ENCODE measurements around the gene IL17RE.
A peak's percentile ranks its signal among the peaks of the same experiment; 100 is the strongest.
"Not testable (repeated sequence)": the region's sequence is repeated elsewhere in the genome, so short reads cannot be mapped to it uniquely, and the experiment has no call there.

IL17RE gene

DNA sequence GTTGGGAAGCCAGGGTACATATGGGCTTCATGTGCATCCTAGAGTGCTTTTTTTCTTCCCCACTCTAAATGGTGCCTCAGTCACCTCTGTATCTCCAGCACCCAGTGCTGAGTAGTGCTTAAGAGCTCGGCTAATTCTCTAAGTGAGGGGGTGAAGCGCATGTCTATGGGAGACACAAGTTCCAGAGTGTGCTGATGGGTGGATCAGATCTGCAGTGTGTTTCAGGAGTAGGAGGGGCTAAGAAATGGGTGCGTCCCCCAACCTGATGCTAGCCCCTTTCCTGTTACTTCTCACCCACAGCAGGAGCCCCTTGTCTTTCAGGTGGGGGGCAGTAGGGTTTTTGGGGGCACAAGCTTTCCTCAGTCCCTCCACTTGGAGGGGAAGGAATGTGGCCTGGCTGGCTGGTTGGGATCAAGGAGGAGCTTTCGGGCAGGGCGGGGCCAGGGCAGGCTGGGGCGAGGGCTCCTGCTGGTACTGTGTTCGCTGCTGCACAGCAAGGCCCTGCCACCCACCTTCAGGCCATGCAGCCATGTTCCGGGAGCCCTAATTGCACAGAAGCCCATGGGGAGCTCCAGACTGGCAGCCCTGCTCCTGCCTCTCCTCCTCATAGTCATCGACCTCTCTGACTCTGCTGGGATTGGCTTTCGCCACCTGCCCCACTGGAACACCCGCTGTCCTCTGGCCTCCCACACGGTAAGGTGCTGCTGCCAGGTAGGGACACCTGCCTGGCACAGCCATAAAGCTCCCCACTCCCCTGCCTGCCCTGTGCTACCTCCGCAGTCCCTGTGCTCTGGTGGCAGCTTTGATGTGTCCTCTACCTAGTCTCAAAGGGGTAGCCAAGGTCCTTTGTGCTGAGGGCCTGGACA, at the start of gene IL17RE:
TSS of gene IL17RE (plus strand) at position 477 of the 866 bp plus-strand sequence. CDS start at position 562, 85 bp downstream.
- Histone ChIP-seq H3K4me3 (ENCODE audit: low read length) (no peak within 1 kb of the TSS), H3K27me3 (ENCODE audit: insufficient read depth, low read length) (no peaks in the 10 kb centered on the region), H3K4me1 (ENCODE audit: insufficient read depth, low read length) (no peaks in the 10 kb centered on the region), H2AFZ (ENCODE audit: low read depth, low read length) (no peak within 1 kb of the TSS), H3K36me3 (ENCODE audit: insufficient read depth, low read length) (no peaks in the 10 kb centered on the region), H3K9me3 (ENCODE audit: low read length) (no peaks in the 10 kb centered on the region)

- not testable (repeated sequence) for H3K27me3 ChIP-seq (ENCODE audit: insufficient read depth, low read length); H3K4me3 ChIP-seq (ENCODE audit: low read length); H3K9me3 ChIP-seq (ENCODE audit: low read length)
Measured at GRCh38 chr3:9854291-9854940, 48.2 kb upstream of the IL17RE start.

GRCh38 chr3:9855594-9855993, 47.1 kb upstream of the IL17RE start:
- Histone ChIP-seq H3K4me3 (ENCODE audit: low read length) (no peak overlapping the region), H3K4me1 (ENCODE audit: insufficient read depth, low read length) (no peaks in the 10 kb centered on the region), H3K9me3 (ENCODE audit: low read length) (peaks cover 3% of the 10 kb centered on the region), H3K27me3 (ENCODE audit: insufficient read depth, low read length) (peaks cover 3% of the 10 kb centered on the region), H3K36me3 (ENCODE audit: insufficient read depth, low read length) (no peaks in the 10 kb centered on the region), H2AFZ (ENCODE audit: low read depth, low read length) (no peak overlapping the region)

More at GRCh38 chr3:9854291-9854940, 48.2 kb upstream of the IL17RE start:
- H3K36me3 ChIP-seq (ENCODE audit: insufficient read depth, low read length); H3K4me1 ChIP-seq (ENCODE audit: insufficient read depth, low read length); H2AFZ ChIP-seq (ENCODE audit: low read depth, low read length): not testable (repeated sequence)

DNA sequence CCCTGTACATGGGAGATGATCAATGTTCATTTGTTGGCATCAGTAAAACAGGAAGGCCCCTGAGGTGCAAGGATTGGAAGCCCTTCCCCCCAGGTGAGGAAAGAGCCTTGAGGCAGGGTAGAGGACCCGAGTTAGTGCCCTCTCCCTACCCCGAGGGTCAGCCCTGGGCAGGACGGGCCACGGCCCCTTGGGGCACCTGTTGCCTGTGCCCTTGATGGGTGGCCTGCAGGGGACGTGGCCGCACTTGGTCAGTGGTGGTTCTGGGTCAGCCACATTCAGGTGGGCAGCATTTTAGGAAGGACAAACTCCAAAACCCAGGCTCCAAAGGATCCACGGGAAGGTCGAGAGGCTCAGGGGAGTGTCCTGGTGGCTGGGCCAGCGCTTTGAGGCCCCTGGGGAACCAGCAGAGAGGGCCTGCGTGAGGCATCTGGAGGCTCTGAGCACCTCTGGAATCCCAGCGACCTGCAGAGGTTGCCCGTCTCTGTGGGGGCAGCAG, 43.1 kb upstream of the IL17RE start:
- Histone ChIP-seq H3K27me3 (ENCODE audit: insufficient read depth, low read length) (peaks cover 5% of the 10 kb centered on the region), H2AFZ (ENCODE audit: low read depth, low read length) (no peak overlapping the region), H3K4me1 (ENCODE audit: insufficient read depth, low read length) (peaks cover 5% of the 10 kb centered on the region), H3K4me3 (ENCODE audit: low read length) (no peak overlapping the region), H3K9me3 (ENCODE audit: low read length) (peaks cover 3% of the 10 kb centered on the region), H3K36me3 (ENCODE audit: insufficient read depth, low read length) (no peaks in the 10 kb centered on the region)

DNA sequence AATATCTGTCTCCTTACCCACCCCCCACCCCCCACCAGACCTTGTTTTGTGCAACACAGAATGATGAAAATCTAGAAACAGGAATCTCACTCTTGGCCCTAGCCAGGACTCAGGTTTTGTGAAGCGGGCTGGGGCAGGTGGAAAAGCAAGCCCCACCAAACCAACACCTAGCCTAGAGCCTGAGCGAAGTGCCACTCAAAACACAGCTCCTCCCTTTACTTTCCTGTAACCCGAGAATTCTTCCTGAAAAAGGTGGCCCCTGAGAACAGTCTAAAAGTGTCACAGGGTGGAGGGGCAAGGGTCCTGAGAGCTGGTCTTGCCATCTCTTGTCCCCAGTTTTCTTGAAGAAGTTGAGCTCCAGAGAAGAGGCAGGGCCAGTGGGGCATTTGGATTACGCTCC, 41.4 kb upstream of the IL17RE start:
- no peak overlapping the region for H3K4me3 ChIP-seq (ENCODE audit: low read length)
- peaks cover 5% of the 10 kb centered on the region for H3K4me1 ChIP-seq (ENCODE audit: insufficient read depth, low read length)
- H3K27me3 ChIP-seq (ENCODE audit: insufficient read depth, low read length), result peaks cover 5% of the 10 kb centered on the region
- H3K9me3 ChIP-seq (ENCODE audit: low read length), result peaks cover 3% of the 10 kb centered on the region
- no peak overlapping the region for H2AFZ ChIP-seq (ENCODE audit: low read depth, low read length)
- no peaks in the 10 kb centered on the region for H3K36me3 ChIP-seq (ENCODE audit: insufficient read depth, low read length)

DNA sequence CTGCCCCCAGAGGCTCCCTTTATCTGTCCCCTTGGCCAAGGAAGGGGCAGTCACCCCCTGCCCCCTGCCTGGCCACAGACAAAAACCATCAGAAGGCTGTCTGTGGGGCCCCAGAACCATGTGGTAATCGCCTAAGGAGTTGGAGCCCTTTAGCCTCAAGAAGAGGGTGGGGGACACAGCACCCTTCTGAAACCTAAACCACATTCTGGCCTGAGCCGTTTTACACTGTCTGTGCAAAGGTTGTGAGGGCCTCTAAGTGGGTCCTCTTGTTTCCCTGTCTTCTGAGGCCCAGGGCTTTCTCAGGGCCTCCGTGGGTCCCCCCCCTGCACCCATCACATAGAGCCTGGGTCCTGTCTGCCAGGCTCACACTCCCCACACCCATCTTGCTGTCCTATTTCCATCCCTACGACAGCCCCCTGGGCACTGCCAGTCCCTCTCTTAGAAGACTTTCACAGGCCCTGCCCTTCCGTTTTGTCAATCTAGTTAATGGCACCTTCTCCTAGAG, 41.0 kb upstream of the IL17RE start:
- peaks cover 5% of the 10 kb centered on the region for H3K4me1 ChIP-seq (ENCODE audit: insufficient read depth, low read length)
- no peak overlapping the region for H3K4me3 ChIP-seq (ENCODE audit: low read length)

GRCh38 chr3:9862391-9863057, 40.1 kb upstream of the IL17RE start:
- H2AFZ ChIP-seq (ENCODE audit: low read depth, low read length), result no peak overlapping the region
- no peaks in the 10 kb centered on the region for H3K36me3 ChIP-seq (ENCODE audit: insufficient read depth, low read length)
- H3K9me3 ChIP-seq (ENCODE audit: low read length), result peaks cover 3% of the 10 kb centered on the region
- H3K4me1 ChIP-seq (ENCODE audit: insufficient read depth, low read length), result peaks cover 5% of the 10 kb centered on the region
- peaks cover 8% of the 10 kb centered on the region for H3K27me3 ChIP-seq (ENCODE audit: insufficient read depth, low read length)
- no peak overlapping the region for H3K4me3 ChIP-seq (ENCODE audit: low read length)

More for the DNA sequence above, 41.0 kb upstream of the IL17RE start:
- H3K9me3 ChIP-seq (ENCODE audit: low read length), result peaks cover 3% of the 10 kb centered on the region
- peaks cover 6% of the 10 kb centered on the region for H3K27me3 ChIP-seq (ENCODE audit: insufficient read depth, low read length)
- H3K36me3 ChIP-seq (ENCODE audit: insufficient read depth, low read length), result no peaks in the 10 kb centered on the region
- H2AFZ ChIP-seq (ENCODE audit: low read depth, low read length), result no peak overlapping the region

GRCh38 chr3:9863058-9863772, 39.4 kb upstream of the IL17RE start:
- H3K4me3 ChIP-seq (ENCODE audit: low read length), result no peak overlapping the region

GRCh38 chr3:9864200-9864927, 38.3 kb upstream of the IL17RE start:
- Histone ChIP-seq H3K9me3 (ENCODE audit: low read length) (peaks cover 3% of the 10 kb centered on the region), H3K36me3 (ENCODE audit: insufficient read depth, low read length) (no peaks in the 10 kb centered on the region), H3K4me3 (ENCODE audit: low read length) (no peak overlapping the region), H3K27me3 (ENCODE audit: insufficient read depth, low read length) (peaks cover 8% of the 10 kb centered on the region), H2AFZ (ENCODE audit: low read depth, low read length) (peak overlapping the region; percentile 17), H3K4me1 (ENCODE audit: insufficient read depth, low read length) (peaks cover 5% of the 10 kb centered on the region)

More at GRCh38 chr3:9863058-9863772, 39.4 kb upstream of the IL17RE start:
- Histone ChIP-seq H3K4me1 (ENCODE audit: insufficient read depth, low read length) (peaks cover 5% of the 10 kb centered on the region), H3K36me3 (ENCODE audit: insufficient read depth, low read length) (no peaks in the 10 kb centered on the region), H3K9me3 (ENCODE audit: low read length) (peaks cover 3% of the 10 kb centered on the region), H2AFZ (ENCODE audit: low read depth, low read length) (no peak overlapping the region), H3K27me3 (ENCODE audit: insufficient read depth, low read length) (peaks cover 8% of the 10 kb centered on the region)

GRCh38 chr3:9865125-9865637, 37.5 kb upstream of the IL17RE start:
- H3K4me1 ChIP-seq (ENCODE audit: insufficient read depth, low read length); H3K36me3 ChIP-seq (ENCODE audit: insufficient read depth, low read length); H3K27me3 ChIP-seq (ENCODE audit: insufficient read depth, low read length); H3K4me3 ChIP-seq (ENCODE audit: low read length); H2AFZ ChIP-seq (ENCODE audit: low read depth, low read length); H3K9me3 ChIP-seq (ENCODE audit: low read length): not testable (repeated sequence)

DNA sequence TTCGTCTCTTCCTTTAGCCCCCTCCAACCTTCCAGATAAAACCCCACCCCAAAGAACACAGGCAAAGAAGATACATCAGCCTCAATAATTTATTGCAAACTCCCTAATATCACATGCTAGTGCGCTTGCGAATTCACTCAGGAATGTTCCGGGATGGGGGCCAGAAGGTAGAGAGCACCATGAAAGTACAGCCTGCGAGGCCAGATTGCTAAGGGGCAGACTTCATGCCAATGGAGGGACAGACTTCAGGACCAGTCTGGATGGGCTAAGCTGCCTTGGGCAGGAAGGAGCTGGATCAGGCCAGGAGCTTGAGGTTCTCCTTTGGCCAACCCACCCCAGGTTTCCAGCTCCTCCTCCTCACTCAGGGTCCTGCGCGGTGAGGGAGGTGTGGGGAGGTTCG, 36.0 kb upstream of the IL17RE start:
- no peaks in the 10 kb centered on the region for H3K36me3 ChIP-seq (ENCODE audit: insufficient read depth, low read length)
- no peak overlapping the region for H3K4me3 ChIP-seq (ENCODE audit: low read length)
- H3K4me1 ChIP-seq (ENCODE audit: insufficient read depth, low read length), result peaks cover 2% of the 10 kb centered on the region

DNA sequence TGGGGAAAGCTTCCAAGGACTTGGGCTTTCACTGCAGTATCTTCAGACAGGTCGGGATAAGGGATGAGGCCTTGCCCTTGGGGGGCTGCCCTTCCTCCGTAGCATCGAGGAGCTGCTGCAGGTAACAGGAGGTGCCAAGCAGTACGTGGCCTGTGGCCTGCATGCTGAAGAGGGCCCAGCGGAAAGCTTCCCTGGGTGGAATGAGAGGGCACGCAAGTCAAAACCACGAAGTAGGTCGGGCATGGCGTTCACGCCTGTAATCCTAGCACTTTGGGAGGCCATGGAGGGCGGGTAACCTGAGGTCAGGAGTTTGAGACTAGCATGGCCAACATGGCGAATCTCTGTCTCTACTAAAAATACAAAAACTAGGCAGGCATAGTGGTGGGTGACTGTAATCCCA, 35.5 kb upstream of the IL17RE start:
- Histone ChIP-seq H2AFZ (ENCODE audit: low read depth, low read length) (no peak overlapping the region), H3K4me1 (ENCODE audit: insufficient read depth, low read length) (peaks cover 2% of the 10 kb centered on the region), H3K9me3 (ENCODE audit: low read length) (no peaks in the 10 kb centered on the region), H3K4me3 (ENCODE audit: low read length) (no peak overlapping the region), H3K27me3 (ENCODE audit: insufficient read depth, low read length) (peaks cover 8% of the 10 kb centered on the region), H3K36me3 (ENCODE audit: insufficient read depth, low read length) (no peaks in the 10 kb centered on the region)

More for the DNA sequence above, 36.0 kb upstream of the IL17RE start:
- Histone ChIP-seq H2AFZ (ENCODE audit: low read depth, low read length) (no peak overlapping the region), H3K27me3 (ENCODE audit: insufficient read depth, low read length) (peaks cover 8% of the 10 kb centered on the region), H3K9me3 (ENCODE audit: low read length) (no peaks in the 10 kb centered on the region)
